Colonic mucosa (tissue), 4 donors: ENCODE results near the gene PRRX2. TPM values are rescaled to one million over a fixed set of nuclear protein-coding genes. Genes with fewer than 3 reads are reported as not detected.

Experiments
- DNase-seq: peaks from one replicate; pipeline ENCODE4 v3.0.0-alpha.2; 2020
- H3K27ac ChIP-seq: fragments of 200-600 bp; one replicate; pipeline ENCODE4 v1.8.0; 2021
- H3K27me3 ChIP-seq: fragments of 200-600 bp; one replicate; pipeline ENCODE4 v1.8.0; 2021
- H3K36me3 ChIP-seq: fragments of 200-600 bp; one replicate; pipeline ENCODE4 v1.8.0; 2021
- H3K4me1 ChIP-seq: fragments of 200-600 bp; one replicate; pipeline ENCODE4 v1.8.0; 2021; ENCODE audit warnings: mild to moderate bottlenecking
- H3K4me3 ChIP-seq: fragments of 200-600 bp; one replicate; pipeline ENCODE4 v1.8.0; 2021
- H3K9ac ChIP-seq, 2 donors: one replicate each; pipeline ENCODE4 v1.7.0; 2013; ENCODE audit warnings: control low read depth in 2 of 2, low read depth in 2 of 2, low read length in 2 of 2
- H3K9me3 ChIP-seq: fragments of 200-600 bp; one replicate; pipeline ENCODE4 v1.8.0; 2021
- CTCF ChIP-seq: fragments of 200-600 bp; IDR thresholded peaks from one replicate; pipeline ENCODE4 v1.8.0; 2022; ENCODE audit warnings: antibody characterized with exemption, mild to moderate bottlenecking
- intact Hi-C: fragments of 100-400 bp; cut with DNase I; formaldehyde crosslinking; loops from one replicate; pipeline ENCODE4 v1.14.1; 2022
- total RNA-seq, 2 donors: library from RNA; stranded (reverse); fragmentation: NEBNext Ultra II Directional in 1 of 2; extraction: Animal tissue kit (Norgen Biotek cat#: 25700) in 1 of 2; gene quantifications; one replicate each; pipeline ENCODE4 v1.2.1, GENCODE V29; 2021
- donor health status: healthy.
- donor health status: DM: no; HTN: no; CAD: no.
- donor health status: DM: no; HTN: no; CAD: no.

Gene PRRX2
- total RNA-seq, 2 donors from 2014 or later = 0.64 to 0.85 TPM

- Histone ChIP-seq H3K4me1 (no peaks in the 10 kb centered on the region), H3K27me3 (peaks cover 20% of the 10 kb centered on the region), H3K4me3 (peak overlapping the region; percentile 26)
These were observed 31.7 kb downstream of the PRRX2 start for GRCh38 chr9:129696944-129697655.

GRCh38 chr9:129697656-129698253, 32.3 kb downstream of the PRRX2 start:
- Histone ChIP-seq H3K4me3 (peak overlapping the region; percentile 26), H3K27me3 (peaks cover 20% of the 10 kb centered on the region), H3K9me3 (no peaks in the 10 kb centered on the region), H3K36me3 (no peaks in the 10 kb centered on the region), H3K27ac (peak overlapping the region; percentile 36), H3K4me1 (peaks cover 3% of the 10 kb centered on the region), H3K9ac (peak overlapping the region in 1 of 2 donors; percentile 60)
- intact Hi-C loops = no loop called here
- peak; percentile 36 for DNase-seq
- no peak for TF ChIP-seq CTCF

More at GRCh38 chr9:129696944-129697655, 31.7 kb downstream of the PRRX2 start:
- Histone ChIP-seq H3K9me3 (no peaks in the 10 kb centered on the region), H3K27ac (no peak overlapping the region), H3K9ac (peak overlapping the region; percentile 40 to 60), H3K36me3 (no peaks in the 10 kb centered on the region)
- no peak for TF ChIP-seq CTCF
- intact Hi-C loops = no loop called here
- DNase-seq = peak; percentile 43

- no peak overlapping the region for H3K4me3 ChIP-seq
- H3K9me3 ChIP-seq = no peaks in the 10 kb centered on the region
These were observed 32.9 kb downstream of the PRRX2 start for GRCh38 chr9:129698254-129698757.

GRCh38 chr9:129701054-129701453, 35.6 kb downstream of the PRRX2 start:
- Histone ChIP-seq H3K4me3 (no peak overlapping the region), H3K27me3 (peaks cover 20% of the 10 kb centered on the region), H3K9me3 (no peaks in the 10 kb centered on the region), H3K27ac (no peak overlapping the region), H3K9ac (no peak overlapping the region), H3K4me1 (peaks cover 8% of the 10 kb centered on the region), H3K36me3 (no peaks in the 10 kb centered on the region)
- intact Hi-C loops = no loop called here
- no peak for TF ChIP-seq CTCF
- DNase-seq = no peak

More at GRCh38 chr9:129698254-129698757, 32.9 kb downstream of the PRRX2 start:
- TF ChIP-seq CTCF = no peak
- Histone ChIP-seq H3K9ac (no peak overlapping the region), H3K36me3 (no peaks in the 10 kb centered on the region), H3K27ac (peak overlapping the region; percentile 36), H3K27me3 (peaks cover 20% of the 10 kb centered on the region), H3K4me1 (peaks cover 3% of the 10 kb centered on the region)
- intact Hi-C loops = no loop called here
- DNase-seq = peak; percentile 37

- no peak overlapping the region for H3K27ac ChIP-seq
- H3K9ac ChIP-seq = no peak overlapping the region
- H3K4me3 ChIP-seq = no peak overlapping the region
- H3K27me3 ChIP-seq = peaks cover 15% of the 10 kb centered on the region
- no peak for TF ChIP-seq CTCF
- peaks cover 8% of the 10 kb centered on the region for H3K4me1 ChIP-seq
- intact Hi-C loops = no loop called here
- H3K9me3 ChIP-seq = no peaks in the 10 kb centered on the region
- DNase-seq = no peak
- no peaks in the 10 kb centered on the region for H3K36me3 ChIP-seq
These were observed 36.1 kb downstream of the PRRX2 start for GRCh38 chr9:129701549-129701948.
